SK-N-SH (cell line): ENCODE data around the gene RBM12. TPM values are rescaled to one million over a fixed set of nuclear protein-coding genes. Genes with fewer than 3 reads are reported as not detected.
A peak's percentile ranks its signal among the peaks of the same experiment; 100 is the strongest.

Source experiments
- CTCF ChIA-PET: fragments of 300-600, 350-600 bp; formaldehyde crosslinking; extraction: SDS; loops from one replicate; lab custom pipeline; 2021; lab: Yijun Ruan, JAX
- POLR2A ChIA-PET: fragments of 350-600 bp; sonication (Branson Sonifier 250); formaldehyde crosslinking; extraction: SDS; loops from one replicate; lab custom pipeline; 2020; ENCODE audit warnings: antibody characterized with exemption, inconsistent platforms; lab: Yijun Ruan, JAX
- DNase-seq: peaks from one replicate; pipeline ENCODE4 v3.0.0; 2012
- H2AFZ ChIP-seq: fragments of 200-600 bp; sonication (generic); 2 replicates; pipeline ENCODE4 v1.8.1; 2016; ENCODE audit warnings: antibody characterized with exemption, mild to moderate bottlenecking, low read depth
- H3F3A ChIP-seq: fragments of 200-600 bp; sonication (generic); replicated peaks from 2 replicates; pipeline ENCODE3; 2016; ENCODE audit warnings: antibody characterized with exemption, mild to moderate bottlenecking; ENCODE audit not compliant: insufficient read depth
- H3K27ac ChIP-seq, 2 experiments: fragments of 200-500 bp in 1 of 2; fragments of 200-600 bp in 1 of 2; sonication (Bioruptor generic) in 1 of 2; sonication (generic), shearing (Covaris generic) in 1 of 2; 2 replicates each; pipeline versions ENCODE4 v1.5.1 to v1.6.1; 2014 to 2016; ENCODE audit warnings: low read depth in 2 of 2, inconsistent platforms in 1 of 2, low read length in 1 of 2, mild to moderate bottlenecking in 1 of 2, mixed read lengths in 1 of 2
- H3K27me3 ChIP-seq: fragments of 200-600 bp; sonication (generic), shearing (Covaris generic); 2 replicates; pipeline ENCODE4 v1.6.1; 2016; ENCODE audit warnings: mixed run types; ENCODE audit not compliant: insufficient read depth
- H3K36me3 ChIP-seq, 2 experiments: fragments of 200-500 bp in 1 of 2; fragments of 200-600 bp in 1 of 2; sonication (Bioruptor generic) in 1 of 2; sonication (generic) in 1 of 2; replicated peaks in 1 of 2; 2 replicates each; pipeline versions ENCODE3 to v1.5.1; 2014 to 2016; ENCODE audit warnings: low read length in 1 of 2, mild to moderate bottlenecking in 1 of 2; ENCODE audit not compliant: insufficient read depth in 2 of 2, control insufficient read depth in 1 of 2
- H3K4me1 ChIP-seq, 2 experiments: fragments of 200-500 bp in 1 of 2; fragments of 200-600 bp in 1 of 2; sonication (Bioruptor generic) in 1 of 2; sonication (generic), shearing (Covaris generic) in 1 of 2; 2 replicates each; pipeline versions ENCODE4 v1.5.1 to v1.6.1; 2014 to 2016; ENCODE audit warnings: low read depth in 1 of 2, low read length in 1 of 2, mixed run types in 1 of 2; ENCODE audit not compliant: insufficient read depth in 2 of 2, control insufficient read depth in 1 of 2
- H3K4me2 ChIP-seq: fragments of 200-600 bp; sonication (generic), shearing (Covaris generic); 2 replicates; pipeline ENCODE4 v1.6.1; 2017; ENCODE audit warnings: mixed run types
- H3K4me3 ChIP-seq, 2 experiments: fragments of 200-500 bp in 1 of 2; fragments of 200-600 bp in 1 of 2; sonication (Bioruptor generic) in 1 of 2; sonication (generic), shearing (Covaris generic) in 1 of 2; 2 replicates each; pipeline versions ENCODE4 v1.5.1 to v1.8.1; 2014 to 2016; ENCODE audit warnings: low read depth in 2 of 2, inconsistent platforms in 1 of 2, low read length in 1 of 2, mild to moderate bottlenecking in 1 of 2, mixed read lengths in 1 of 2, moderate library complexity in 1 of 2
- H3K79me2 ChIP-seq: fragments of 200-600 bp; sonication (generic); 2 replicates; pipeline ENCODE4 v1.8.1; 2017; ENCODE audit warnings: mild to moderate bottlenecking; ENCODE audit not compliant: insufficient read depth
- H3K9ac ChIP-seq: fragments of 200-600 bp; sonication (generic); 2 replicates; pipeline ENCODE4 v1.6.1; 2017; ENCODE audit warnings: mixed run types
- H3K9me2 ChIP-seq: fragments of 200-600 bp; sonication (generic); 2 replicates; pipeline ENCODE4 v1.6.1; 2017; ENCODE audit warnings: mixed run types
- H3K9me3 ChIP-seq: fragments of 200-600 bp; sonication (generic); 2 replicates; pipeline ENCODE4 v1.6.1; 2017; ENCODE audit warnings: mixed run types, mild to moderate bottlenecking, moderate library complexity
- H4K20me1 ChIP-seq: fragments of 200-600 bp; sonication (generic); 2 replicates; pipeline ENCODE4 v1.6.1; 2017; ENCODE audit warnings: mild to moderate bottlenecking, mixed run types; ENCODE audit not compliant: insufficient read depth
- CTCF ChIP-seq: fragments of 200-600 bp; sonication (generic); IDR thresholded peaks from 2 replicates; pipeline ENCODE4 v1.6.1; 2017; ENCODE audit warnings: antibody characterized with exemption, mild to moderate bottlenecking, moderate library complexity
- ELF1 ChIP-seq: IDR thresholded peaks from 2 replicates; pipeline ENCODE4 v1.4.0; 2012
- FOSL2 ChIP-seq: IDR thresholded peaks from 2 replicates; pipeline ENCODE4 v1.4.0; 2012; ENCODE audit warnings: low read depth, mild to moderate bottlenecking, moderate library complexity, borderline replicate concordance
- GABPA ChIP-seq: IDR thresholded peaks from 2 replicates; pipeline ENCODE4 v1.4.0; 2012; ENCODE audit warnings: low read depth, mild to moderate bottlenecking
- GATA2 ChIP-seq: sonication (generic); formaldehyde crosslinking; IDR thresholded peaks from 2 replicates; pipeline ENCODE4 v1.5.0; 2020; ENCODE audit warnings: mild to moderate bottlenecking, missing genetic modification reagents
- MEF2A ChIP-seq: IDR thresholded peaks from 2 replicates; pipeline ENCODE4 v1.4.0; 2012; ENCODE audit warnings: low read depth, borderline replicate concordance
- SIN3A ChIP-seq: IDR thresholded peaks from 2 replicates; pipeline ENCODE4 v1.6.1; 2012; ENCODE audit warnings: low read depth, mild to moderate bottlenecking, low read length, moderate library complexity, borderline replicate concordance
- TEAD4 ChIP-seq: IDR thresholded peaks from 2 replicates; pipeline ENCODE4 v1.4.0; 2012; ENCODE audit warnings: mild to moderate bottlenecking, borderline replicate concordance; ENCODE audit not compliant: insufficient read depth
- USF2 ChIP-seq: fragments of 150-350 bp; IDR thresholded peaks from 2 replicates; pipeline ENCODE4 v1.6.1; 2017; ENCODE audit warnings: antibody characterized with exemption, low read length, low read depth, borderline replicate concordance
- YY1 ChIP-seq: IDR thresholded peaks from 2 replicates; pipeline ENCODE4 v1.4.0; 2012; ENCODE audit warnings: low read depth, mild to moderate bottlenecking
- WGBS: methylation state at CpG from one replicate; pipeline ENCODE4 v1.1.6; 2017; ENCODE audit warnings: low lambda C conversion rate; 5-methylcytosine and 5-hydroxymethylcytosine counted together
- polyA plus RNA-seq, 3 experiments: library from polyadenylated mRNA; depleted of rRNA; stranded (reverse); fragments of >200 nt; gene quantifications; 2 replicates each; pipeline ENCODE4 v1.2.3, GENCODE V29; 2012
- TF ChIP-seq, protein P1 (sequence below): IDR thresholded peaks from 2 replicates; pipeline ENCODE4 v1.4.0; 2012; ENCODE audit warnings: low read depth

RBM12 gene
- polyA plus RNA-seq, 1 of the 3 experiments (the other 2 are of a cell fraction), result 41.9 TPM

- no peaks in the 10 kb centered on the region for H3K27me3 ChIP-seq
- TF ChIP-seq USF2, result no peak
- TF ChIP-seq TEAD4, result no peak
- TF ChIP-seq FOSL2, result no peak
- TF ChIP-seq MEF2A, result no peak
- no peak for TF ChIP-seq GATA2
- no peak for TF ChIP-seq ELF1
- no peak for TF ChIP-seq SIN3A
- TF ChIP-seq, protein P1, sequence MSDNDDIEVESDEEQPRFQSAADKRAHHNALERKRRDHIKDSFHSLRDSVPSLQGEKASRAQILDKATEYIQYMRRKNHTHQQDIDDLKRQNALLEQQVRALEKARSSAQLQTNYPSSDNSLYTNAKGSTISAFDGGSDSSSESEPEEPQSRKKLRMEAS, result no peak
- TF ChIP-seq GABPA, result no peak
- TF ChIP-seq, all 33 proteins: peak for 0
- H3K36me3 ChIP-seq, result no peaks in the 10 kb centered on the region
- no peak overlapping the region for H2AFZ ChIP-seq
- H3F3A ChIP-seq, result no peaks in the 10 kb centered on the region
- ChIA-PET POLR2A (no interaction called here), CTCF (interaction anchor here (0.8 to 2.8 kb wide), 4 partner anchors 10 to 14 kb away, joined by 3 to 11 read pairs (median 4); partner anchors contain the start of gene SPAG4)
- H3K9me2 ChIP-seq, result no peaks in the 10 kb centered on the region
- H3K79me2 ChIP-seq, result no peaks in the 10 kb centered on the region
- H3K27ac ChIP-seq, result no peak overlapping the region
- H3K4me1 ChIP-seq, result peaks cover 0 to 9% of the 10 kb centered on the region in 2 experiments; a peak in 1 of 4 replicates
- WGBS, result 67% methylated on average over 1 of the region's 4 CpGs
- H3K9ac ChIP-seq, result no peak overlapping the region
- no peak overlapping the region for H3K4me3 ChIP-seq
- no peaks in the 10 kb centered on the region for H3K9me3 ChIP-seq
- no peak overlapping the region for H3K4me2 ChIP-seq
- DNase-seq, result no peak
- no peaks in the 10 kb centered on the region for H4K20me1 ChIP-seq
These were observed 58.6 kb downstream of the RBM12 start for GRCh38 chr20:35606127-35606526.

- no peaks in the 10 kb centered on the region for H3K9me2 ChIP-seq
- H3K79me2 ChIP-seq, result no peaks in the 10 kb centered on the region
- H4K20me1 ChIP-seq, result no peaks in the 10 kb centered on the region
- no peak overlapping the region for H3K9ac ChIP-seq
- no peak overlapping the region for H3K4me3 ChIP-seq
- no peak overlapping the region for H3K27ac ChIP-seq
- no peaks in the 10 kb centered on the region for H3K27me3 ChIP-seq
- H3K36me3 ChIP-seq, result no peaks in the 10 kb centered on the region
- ChIA-PET POLR2A (interaction anchor here (1.6 kb wide), 1 partner anchor 11 kb away, joined by 3 read pairs; the partner anchor contains the start of gene SPAG4), CTCF (interaction anchor here (0.9 to 1.9 kb wide), 3 partner anchors 15 to 92 kb away, joined by 3 to 5 read pairs (median 4); no protein-coding TSS in a partner anchor)
- H3F3A ChIP-seq, result no peaks in the 10 kb centered on the region
- peak; percentile 45 for DNase-seq
- TF ChIP-seq CTCF (peak; percentile 45), YY1 (no peak)
- no peaks in the 10 kb centered on the region for H3K9me3 ChIP-seq
- peaks cover 0 to 10% of the 10 kb centered on the region in 2 experiments; a peak in 1 of 4 replicates for H3K4me1 ChIP-seq
- WGBS, result 52% methylated on average over 2 of the region's 4 CpGs
- no peak overlapping the region for H3K4me2 ChIP-seq
- no peak overlapping the region for H2AFZ ChIP-seq
These were observed 60.3 kb downstream of the RBM12 start for GRCh38 chr20:35604449-35604747.
